Pancreas (tissue), 10 donors: ENCODE results near the gene JAKMIP1. TPM values are rescaled to one million over a fixed set of nuclear protein-coding genes. Genes with fewer than 3 reads are reported as not detected.

Source experiments
- ATAC-seq, 4 donors: fragments of 200-7000 bp; cut with Tn5 transposase; one replicate each; pipeline versions ENCODE4 v1.8.0 to v1.9.1; 2020; ENCODE audit warnings: mild to moderate bottlenecking in 4 of 4, moderate library complexity in 4 of 4
- DNase-seq, 6 donors: peaks; one replicate each; pipeline ENCODE4 v3.0.0-alpha.2; 2020
- FAIRE-seq: peaks from 2 replicates; lab custom pipeline; 2012; peaks lifted over from hg19 to GRCh38; lab: Jason Lieb, UNC
- H3K27ac ChIP-seq, 4 donors: fragments of 200-600 bp; sonication (generic); 1 replicate in 3 of 4; 2 replicates in 1 of 4; pipeline versions ENCODE4 v1.5.0 to v1.8.0; 2020
- H3K27me3 ChIP-seq, 4 donors: fragments of 200-600 bp; one replicate each; pipeline ENCODE4 v1.8.0; 2021
- H3K36me3 ChIP-seq, 3 donors: fragments of 200-600 bp; sonication (generic) in 1 of 3; one replicate each; pipeline versions ENCODE4 v1.5.0 to v1.8.0; 2020 to 2021
- H3K4me1 ChIP-seq, 3 donors: fragments of 200-600 bp; one replicate each; pipeline ENCODE4 v1.8.0; 2021
- H3K4me3 ChIP-seq, 4 donors: fragments of 200-600 bp; sonication (generic) in 2 of 4; one replicate each; pipeline versions ENCODE4 v1.5.0 to v1.8.0; 2020 to 2021
- H3K9me3 ChIP-seq, 4 donors: fragments of 200-600 bp; one replicate each; pipeline ENCODE4 v1.8.0; 2021
- CTCF ChIP-seq, 4 donors: fragments of 200-600 bp; sonication (generic) in 3 of 4; IDR thresholded peaks; one replicate each; pipeline versions ENCODE4 v1.5.0 to v1.8.0; 2021; ENCODE audit warnings: antibody characterized with exemption in 4 of 4
- WGBS, 2 donors: extraction: QIAGEN DNeasy Blood & Tissue Kit; methylation state at CpG; one replicate each; pipeline ENCODE4 v1.1.7; 2013; 5-methylcytosine and 5-hydroxymethylcytosine counted together
- intact Hi-C, 3 donors: fragments of 100-400 bp; cut with DNase I; formaldehyde crosslinking; loops; one replicate each; pipeline versions ENCODE4 v1.11.1 to v1.14.2; 2022
- polyA plus RNA-seq, 2 donors: library from polyadenylated mRNA; stranded (reverse); fragments of 200-250 nt; gene quantifications; one replicate each; pipeline ENCODE4 v1.2.3, GENCODE V29; 2013
- total RNA-seq, 6 donors: library from RNA; stranded (reverse); fragmentation: NEBNext Ultra II Directional in 4 of 6; extraction: Animal tissue kit (Norgen Biotek cat#: 25700) in 4 of 6; gene quantifications; one replicate each; pipeline versions ENCODE4 v1.2.1 to v1.2.4, GENCODE V29; 2021 to 2023
- donor health status: healthy with polysubstance abuse.
- donor health status: DM: no; HTN: no; CAD: no; lungs with moderate emphysema.
- donor health status: DM: no; HTN: no; CAD: no.
- donor health status: control.
- donor health status: control.
- donor health status: Bipolar disorder and iron deficiency.
- donor health status: DM: yes; HTN: yes; CAD: no.
- donor health status: DM: no; HTN: no; CAD: no.
- donor health status: DM: no; HTN: no; CAD: no.
- donor health status: DM: yes; HTN: yes; CAD: no.

Gene JAKMIP1
- total and polyA plus RNA-seq, 8 donors, result 0.16 to 4.3 (median 0.59) TPM

- FAIRE-seq, result no peak
- H3K9me3 ChIP-seq, result no peaks in the 10 kb centered on the region
- 65 to 74% methylated on average over 29 of the region's 29 CpGs for WGBS, 2 donors
- no peak for DNase-seq
- intact Hi-C loops, result no loop called here
- no peak for ATAC-seq
- no peaks in the 10 kb centered on the region for H3K4me1 ChIP-seq
- no peaks in the 10 kb centered on the region for H3K27me3 ChIP-seq
- no peak for TF ChIP-seq CTCF (IDR thresholded peaks at IDR 0.05)
- H3K36me3 ChIP-seq, result no peaks in the 10 kb centered on the region
- no peak overlapping the region for H3K4me3 ChIP-seq
- no peak overlapping the region for H3K27ac ChIP-seq
Observed at GRCh38 chr4:6069845-6070709, 130.3 kb downstream of the JAKMIP1 start.

GRCh38 chr4:6068986-6069385 is 131.4 kb downstream of the JAKMIP1 start:
- FAIRE-seq, result no peak
- no peaks in the 10 kb centered on the region for H3K4me1 ChIP-seq
- no peak overlapping the region for H3K4me3 ChIP-seq
- 51 to 63% methylated on average over 2 of the region's 2 CpGs for WGBS, 2 donors
- no peaks in the 10 kb centered on the region for H3K36me3 ChIP-seq
- H3K27me3 ChIP-seq, result no peaks in the 10 kb centered on the region
- no peaks in the 10 kb centered on the region for H3K9me3 ChIP-seq
- no peak for ATAC-seq
- no peak overlapping the region for H3K27ac ChIP-seq
- no peak for DNase-seq
- TF ChIP-seq CTCF (IDR thresholded peaks at IDR 0.05), result no peak
- intact Hi-C loops, result no loop called here

DNA sequence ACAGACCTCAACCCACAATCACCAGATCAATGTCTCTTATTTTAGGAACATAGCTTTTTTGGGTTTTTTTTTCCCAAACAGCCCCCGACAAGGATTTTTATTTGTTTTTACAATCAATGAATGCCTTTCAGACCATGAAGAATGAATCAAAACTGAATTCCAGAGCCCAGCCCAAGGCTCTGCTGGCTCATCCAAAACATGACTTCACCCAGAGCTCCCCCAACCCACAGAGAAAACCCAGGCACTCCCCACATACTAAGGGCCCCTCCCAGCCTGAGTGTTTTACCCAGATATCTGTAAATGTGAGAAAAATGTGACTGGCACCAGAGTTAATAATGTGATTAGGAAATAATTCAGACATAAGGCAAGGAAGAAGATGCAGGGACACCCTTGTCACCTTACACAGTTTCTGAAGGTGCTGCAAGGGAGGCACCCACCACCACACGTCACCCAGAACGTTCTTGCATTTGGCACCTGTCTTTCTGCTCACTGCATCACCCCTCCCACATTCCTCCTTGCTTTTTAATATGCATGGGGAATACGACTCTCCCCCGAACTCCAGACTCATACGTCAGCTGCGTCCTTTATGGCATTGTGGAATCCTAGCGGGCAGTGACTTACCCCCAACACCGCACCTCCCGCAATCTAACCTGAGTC is 134.3 kb downstream of the JAKMIP1 start:
- FAIRE-seq, result no peak
- no peaks in the 10 kb centered on the region for H3K27me3 ChIP-seq
- WGBS, 2 donors, result 53 to 64% methylated on average over 10 of the region's 10 CpGs
- H3K4me1 ChIP-seq, result no peaks in the 10 kb centered on the region
- no peak for ATAC-seq
- H3K27ac ChIP-seq, result no peak overlapping the region
- TF ChIP-seq CTCF (IDR thresholded peaks at IDR 0.05), result no peak
- H3K4me3 ChIP-seq, result no peak overlapping the region
- H3K9me3 ChIP-seq, result no peaks in the 10 kb centered on the region
- intact Hi-C loops, result no loop called here
- no peaks in the 10 kb centered on the region for H3K36me3 ChIP-seq
- DNase-seq, result no peak

- ATAC-seq (no peak), FAIRE-seq (no peak)
- no peak for TF ChIP-seq CTCF (IDR thresholded peaks at IDR 0.05)
Observed at GRCh38 chr4:6065166-6065565, 135.2 kb downstream of the JAKMIP1 start.

DNA sequence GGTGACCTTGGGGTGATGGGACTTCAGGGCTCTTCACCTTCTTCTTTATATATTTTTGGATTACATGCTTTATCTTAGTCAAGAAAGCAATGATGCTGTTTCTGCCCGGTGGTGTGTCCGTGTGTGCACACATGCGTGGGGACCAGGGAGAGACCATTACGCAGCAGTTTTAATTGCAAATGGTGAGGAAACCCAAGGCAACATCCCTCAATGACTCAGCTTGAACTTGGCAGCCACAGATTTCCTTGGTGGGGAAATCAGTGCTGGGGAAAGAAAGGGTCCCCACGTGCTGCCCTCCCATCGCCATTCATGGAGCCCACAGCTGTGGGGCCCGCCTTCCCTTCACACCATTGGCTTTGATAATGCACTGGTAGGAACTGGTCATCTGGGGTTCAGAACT is 136.0 kb downstream of the JAKMIP1 start:
- Histone ChIP-seq H3K4me1 (no peaks in the 10 kb centered on the region), H3K36me3 (no peaks in the 10 kb centered on the region), H3K9me3 (no peaks in the 10 kb centered on the region), H3K4me3 (no peak overlapping the region), H3K27me3 (no peaks in the 10 kb centered on the region), H3K27ac (no peak overlapping the region)
- DNase-seq (no peak), FAIRE-seq (no peak), ATAC-seq (no peak)
- intact Hi-C loops, result no loop called here
- WGBS, 2 donors, result 50 to 69% methylated on average over 7 of the region's 7 CpGs
- no peak for TF ChIP-seq CTCF (IDR thresholded peaks at IDR 0.05)

More at GRCh38 chr4:6065166-6065565, 135.2 kb downstream of the JAKMIP1 start:
- DNase-seq, result no peak
- intact Hi-C loops, result no loop called here
- no peaks in the 10 kb centered on the region for H3K4me1 ChIP-seq
- H3K27me3 ChIP-seq, result no peaks in the 10 kb centered on the region
- no peak overlapping the region for H3K4me3 ChIP-seq
- WGBS, 2 donors, result 68 to 92% methylated on average over 5 of the region's 5 CpGs
- H3K27ac ChIP-seq, result no peak overlapping the region
- no peaks in the 10 kb centered on the region for H3K36me3 ChIP-seq
- no peaks in the 10 kb centered on the region for H3K9me3 ChIP-seq
